HFF-Myc (cell line): Measurements from ENCODE around the gene CORO1C.

Experiments
- DNase-seq: peaks from one replicate; pipeline ENCODE4 v3.0.0-alpha.2; 2011; ENCODE audit warnings: low read depth; ENCODE audit errors: extremely low read depth
- H3K4me3 ChIP-seq: replicated peaks from 2 replicates; pipeline ENCODE4 v1.5.1; 2011; ENCODE audit warnings: low read depth, mild to moderate bottlenecking, control low read depth, low read length
- TF ChIP-seq, protein P1 (sequence below): IDR thresholded peaks from 2 replicates; pipeline ENCODE4 v1.5.1; 2012; ENCODE audit warnings: mild to moderate bottlenecking, low read depth, low read length, control low read depth; ENCODE audit errors: missing control alignments

The CORO1C gene

DNA sequence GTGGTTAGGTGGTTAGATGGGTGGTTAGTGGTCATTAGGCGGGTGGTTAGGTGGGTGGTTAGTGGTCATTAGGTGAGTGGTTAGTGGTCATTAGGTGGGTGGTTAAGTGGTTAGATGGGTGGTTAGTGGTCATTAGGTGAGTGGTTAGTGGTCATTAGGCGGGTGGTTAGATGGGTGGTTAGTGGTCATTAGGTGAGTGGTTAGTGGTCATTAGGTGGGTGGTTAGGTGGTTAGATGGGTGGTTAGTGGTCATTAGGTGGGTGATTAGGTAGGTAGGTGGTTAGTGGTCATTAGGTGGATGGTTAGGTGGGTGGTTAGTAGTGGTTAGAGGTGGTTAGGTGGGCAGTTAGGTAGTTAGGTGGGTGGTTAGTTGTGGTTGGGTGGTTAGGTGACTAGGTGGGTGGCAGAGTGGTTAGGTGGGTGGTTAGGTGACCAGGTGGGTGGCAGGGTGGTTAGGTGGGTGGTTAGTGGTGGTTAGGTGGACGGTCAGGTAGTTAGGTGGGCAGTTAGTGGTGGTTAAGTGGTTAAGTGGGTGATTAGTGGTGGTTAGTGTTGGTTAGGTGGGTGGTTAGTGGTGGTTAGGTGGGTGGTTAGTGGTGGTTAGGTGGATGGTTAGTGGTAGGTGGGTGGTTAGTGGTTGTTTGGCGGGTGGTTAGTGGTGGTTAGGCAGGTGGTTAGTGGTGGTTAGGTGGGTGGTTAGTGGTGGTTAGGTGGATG is 125.5 kb downstream of the CORO1C start:
- H3K4me3 ChIP-seq, result no peak overlapping the region
- no peak for DNase-seq
- TF ChIP-seq, protein P1, sequence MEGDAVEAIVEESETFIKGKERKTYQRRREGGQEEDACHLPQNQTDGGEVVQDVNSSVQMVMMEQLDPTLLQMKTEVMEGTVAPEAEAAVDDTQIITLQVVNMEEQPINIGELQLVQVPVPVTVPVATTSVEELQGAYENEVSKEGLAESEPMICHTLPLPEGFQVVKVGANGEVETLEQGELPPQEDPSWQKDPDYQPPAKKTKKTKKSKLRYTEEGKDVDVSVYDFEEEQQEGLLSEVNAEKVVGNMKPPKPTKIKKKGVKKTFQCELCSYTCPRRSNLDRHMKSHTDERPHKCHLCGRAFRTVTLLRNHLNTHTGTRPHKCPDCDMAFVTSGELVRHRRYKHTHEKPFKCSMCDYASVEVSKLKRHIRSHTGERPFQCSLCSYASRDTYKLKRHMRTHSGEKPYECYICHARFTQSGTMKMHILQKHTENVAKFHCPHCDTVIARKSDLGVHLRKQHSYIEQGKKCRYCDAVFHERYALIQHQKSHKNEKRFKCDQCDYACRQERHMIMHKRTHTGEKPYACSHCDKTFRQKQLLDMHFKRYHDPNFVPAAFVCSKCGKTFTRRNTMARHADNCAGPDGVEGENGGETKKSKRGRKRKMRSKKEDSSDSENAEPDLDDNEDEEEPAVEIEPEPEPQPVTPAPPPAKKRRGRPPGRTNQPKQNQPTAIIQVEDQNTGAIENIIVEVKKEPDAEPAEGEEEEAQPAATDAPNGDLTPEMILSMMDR, result no peak

DNA sequence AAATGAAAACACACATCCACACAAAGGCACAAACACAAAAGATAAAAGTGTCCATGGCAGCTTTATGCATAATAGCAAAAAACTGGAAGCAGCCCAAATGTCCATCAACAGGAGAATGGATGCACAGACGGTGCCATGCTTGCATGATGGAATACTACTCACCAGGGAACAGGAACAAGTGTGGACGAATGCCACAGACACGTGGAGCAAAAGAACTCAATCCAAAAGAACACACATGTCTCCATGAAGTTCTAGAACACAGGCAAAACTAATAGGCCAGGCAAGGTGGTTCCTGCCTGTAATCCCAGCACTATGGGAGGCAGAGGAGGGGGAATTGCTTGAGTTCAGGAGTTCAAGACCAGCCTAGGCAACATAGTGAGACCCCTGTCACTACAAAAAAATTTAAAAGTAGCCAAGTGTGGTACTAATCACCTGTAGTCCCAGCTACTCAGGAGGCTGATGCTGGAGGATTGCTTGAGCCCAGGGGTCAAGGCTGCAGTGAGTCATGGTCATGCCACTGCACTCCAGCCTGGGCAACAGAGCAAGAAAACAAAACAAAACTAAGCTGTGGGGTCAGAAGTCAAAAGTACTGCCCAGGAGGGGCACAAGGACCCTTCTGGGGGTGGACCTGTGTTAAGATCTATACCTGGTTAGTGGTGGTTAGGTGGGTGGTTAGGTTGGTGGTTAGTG is 126.2 kb downstream of the CORO1C start:
- TF ChIP-seq, protein P1, result no peak
- H3K4me3 ChIP-seq, result no peak overlapping the region
- DNase-seq, result no peak

DNA sequence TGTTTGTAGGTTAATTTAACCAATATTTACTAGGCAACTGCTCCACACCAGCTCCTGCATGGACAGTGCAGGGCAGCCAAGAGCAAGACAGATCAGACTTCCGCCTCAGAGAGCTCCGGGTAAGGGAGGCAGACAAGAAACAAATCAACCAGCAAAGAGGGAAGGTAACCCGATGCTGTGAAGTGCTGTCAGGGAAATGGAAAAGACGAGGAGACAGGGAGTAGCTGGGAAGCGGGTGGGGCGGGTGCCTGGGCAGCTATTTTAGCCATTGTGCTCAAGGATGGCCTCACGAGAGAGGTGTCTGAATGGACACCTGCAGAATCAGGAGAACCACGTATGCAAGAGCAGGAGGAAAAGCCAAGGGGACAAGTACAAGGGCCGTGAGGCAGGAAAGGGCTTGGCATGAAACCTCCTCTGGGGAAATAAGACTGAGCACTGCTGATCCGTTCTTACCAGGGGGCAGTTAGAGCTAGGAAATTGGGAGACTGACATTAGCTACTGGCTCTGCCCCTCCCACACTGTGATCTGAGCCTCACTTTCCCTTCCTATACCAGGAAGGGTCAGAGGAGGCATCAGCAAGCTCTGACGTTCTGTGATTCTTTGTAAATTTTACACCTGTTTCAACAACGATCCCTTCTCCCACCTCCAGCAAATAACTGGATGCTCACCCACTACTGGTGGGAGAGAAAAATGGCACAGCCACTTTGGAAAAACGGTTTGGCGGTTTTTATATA is 126.9 kb downstream of the CORO1C start:
- no peak overlapping the region for H3K4me3 ChIP-seq
- DNase-seq, result no peak
- TF ChIP-seq, protein P1, result no peak

DNA sequence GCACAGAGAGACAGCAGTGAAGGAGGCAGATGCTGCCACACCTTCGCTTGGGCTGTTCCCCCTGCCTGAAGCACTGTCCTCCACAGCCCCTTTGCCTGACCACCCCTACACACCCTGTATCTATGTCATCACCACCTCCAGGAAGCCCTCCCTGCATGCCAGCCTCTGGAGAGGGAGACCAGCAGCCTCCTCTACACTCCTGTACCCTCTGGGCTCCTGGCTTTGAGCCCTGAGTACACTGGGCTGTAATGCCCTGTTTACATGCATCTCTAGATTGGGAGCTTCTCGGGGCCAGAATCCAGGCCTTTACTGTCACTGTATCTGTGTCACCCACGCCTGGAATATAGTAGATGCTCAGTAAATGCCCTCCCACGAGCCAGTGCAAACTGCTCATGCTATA is 127.6 kb downstream of the CORO1C start:
- no peak overlapping the region for H3K4me3 ChIP-seq
- TF ChIP-seq, protein P1, result no peak
- no peak for DNase-seq

DNA sequence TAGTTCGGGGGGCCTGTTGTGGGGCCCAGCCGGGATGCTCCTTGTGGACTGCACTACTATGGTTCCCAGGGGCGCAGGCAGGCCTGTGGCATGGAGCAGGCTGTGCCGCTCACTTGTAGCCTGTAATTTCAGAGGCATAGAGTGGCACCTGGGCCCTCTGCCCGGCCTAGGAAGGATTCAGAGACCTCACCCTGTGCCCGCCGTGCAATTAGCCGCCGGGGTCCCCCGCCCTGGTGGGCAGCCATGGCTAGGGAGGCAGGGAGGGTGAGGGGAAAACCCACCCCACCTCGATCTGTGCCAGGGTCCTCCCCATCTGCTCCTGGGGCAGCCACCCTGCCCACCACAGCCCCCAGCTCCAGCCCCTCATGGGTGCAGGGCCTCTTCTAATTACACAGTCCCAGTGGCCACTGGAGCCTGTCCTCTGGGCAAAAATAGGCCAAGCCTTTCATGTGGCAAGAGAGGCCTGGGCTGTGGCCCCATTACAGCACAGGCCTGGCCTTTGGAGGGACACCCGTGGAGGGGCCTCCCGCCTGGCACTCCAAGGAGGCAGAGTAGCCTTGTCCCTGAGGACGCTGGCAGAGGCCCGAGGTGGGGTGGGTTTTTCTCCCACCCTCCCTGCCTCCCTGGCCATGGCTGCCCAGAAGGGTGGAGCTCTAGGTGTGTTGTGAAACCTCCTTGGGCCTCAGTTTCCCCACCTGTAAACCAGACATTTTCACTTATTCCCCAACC is 128.2 kb downstream of the CORO1C start:
- TF ChIP-seq, protein P1, result no peak
- no peak overlapping the region for H3K4me3 ChIP-seq
- no peak for DNase-seq

DNA sequence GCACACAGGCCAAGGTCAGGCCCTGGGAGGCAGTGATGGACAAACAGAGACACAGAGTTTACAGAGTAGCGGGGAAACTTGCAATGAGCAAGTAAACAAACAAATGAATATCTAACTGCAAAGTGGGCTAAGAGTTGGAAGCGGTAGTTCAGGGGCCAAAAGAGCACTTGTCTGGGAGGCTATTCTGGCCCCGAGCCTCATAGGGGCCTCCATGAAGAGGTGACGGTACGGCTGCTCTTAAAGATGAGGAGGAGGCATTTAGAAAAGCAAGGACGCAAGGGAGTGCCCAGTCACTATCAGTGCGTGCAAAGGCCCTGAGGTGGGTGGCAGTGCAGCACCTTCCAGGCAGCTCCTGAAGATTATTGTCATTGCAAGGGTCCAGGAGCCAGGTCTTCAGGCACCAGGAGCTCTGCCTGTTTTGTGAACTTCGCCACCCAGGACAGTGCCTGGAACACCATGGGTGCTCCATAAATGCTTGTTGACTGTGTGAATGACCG is 129.1 kb downstream of the CORO1C start:
- TF ChIP-seq, protein P1, result no peak
- no peak for DNase-seq

More for the DNA sequence above, 129.1 kb downstream of the CORO1C start:
- H3K4me3 ChIP-seq, result no peak overlapping the region
